Measurements from ENCODE around the gene FRMD5. TPM values are rescaled to one million over a fixed set of nuclear protein-coding genes. Genes with fewer than 3 reads are reported as not detected.

The FRMD5 gene
- total RNA-seq, 2 donors from 2014 or later = not detected

GRCh38 chr15:44194323-44195150, 534 bp downstream of the FRMD5 start:
- Mint-ChIP-seq H3K4me1 (ENCODE audit: low read depth in 2 of 2) (peaks cover 9 to 13% of the 10 kb centered on the region in 2 donors), H3K9me3 (no peaks in the 10 kb centered on the region), H3K27ac (no peak overlapping the region), H3K36me3 (no peaks in the 10 kb centered on the region), H3K4me3 (peak overlapping the region; percentile 90), H3K27me3 (peaks cover 48 to 65% of the 10 kb centered on the region in 2 donors)
- DNase-seq (ENCODE audit: low spot score) (no peak), ATAC-seq (peak; percentile 11 to 49)

GRCh38 chr15:44193651-44194322, 1.3 kb downstream of the FRMD5 start:
- no peak overlapping the region for H3K27ac Mint-ChIP-seq
- peaks cover 9 to 13% of the 10 kb centered on the region in 2 donors for H3K4me1 Mint-ChIP-seq (ENCODE audit: low read depth in 2 of 2)
- DNase-seq (ENCODE audit: low spot score) = no peak
- H3K9me3 Mint-ChIP-seq = no peaks in the 10 kb centered on the region
- H3K36me3 Mint-ChIP-seq = no peaks in the 10 kb centered on the region
- peak overlapping the region; percentile 63 for H3K4me3 Mint-ChIP-seq
- H3K27me3 Mint-ChIP-seq = peaks cover 41 to 60% of the 10 kb centered on the region in 2 donors
- ATAC-seq = no peak

- H3K36me3 Mint-ChIP-seq = no peaks in the 10 kb centered on the region
- ATAC-seq (no peak), DNase-seq (ENCODE audit: low spot score) (no peak)
- no peak overlapping the region for H3K4me3 Mint-ChIP-seq
- peaks cover 32 to 48% of the 10 kb centered on the region in 2 donors for H3K27me3 Mint-ChIP-seq
- H3K27ac Mint-ChIP-seq = no peak overlapping the region
- no peaks in the 10 kb centered on the region for H3K9me3 Mint-ChIP-seq
- no peaks in the 10 kb centered on the region for H3K4me1 Mint-ChIP-seq (ENCODE audit: low read depth in 2 of 2)
Observed at GRCh38 chr15:44188795-44189194, 6.3 kb downstream of the FRMD5 start.

- Mint-ChIP-seq H3K9me3 (no peaks in the 10 kb centered on the region), H3K27me3 (peaks cover 21 to 35% of the 10 kb centered on the region in 2 donors), H3K4me3 (no peak overlapping the region), H3K36me3 (no peaks in the 10 kb centered on the region), H3K27ac (no peak overlapping the region), H3K4me1 (ENCODE audit: low read depth in 2 of 2) (no peaks in the 10 kb centered on the region)
- ATAC-seq (no peak), DNase-seq (ENCODE audit: low spot score) (no peak)
Observed at GRCh38 chr15:44186705-44187104, 8.4 kb downstream of the FRMD5 start.

- no peak overlapping the region for H3K27ac Mint-ChIP-seq
- no peaks in the 10 kb centered on the region for H3K9me3 Mint-ChIP-seq
- H3K4me3 Mint-ChIP-seq = no peak overlapping the region
- no peaks in the 10 kb centered on the region for H3K4me1 Mint-ChIP-seq (ENCODE audit: low read depth in 2 of 2)
- H3K36me3 Mint-ChIP-seq = no peaks in the 10 kb centered on the region
- DNase-seq (ENCODE audit: low spot score) = no peak
- H3K27me3 Mint-ChIP-seq = peaks cover 10 to 23% of the 10 kb centered on the region in 2 donors
- no peak for ATAC-seq
Observed at GRCh38 chr15:44183363-44183762, 11.7 kb downstream of the FRMD5 start.

- ATAC-seq = no peak
- no peak overlapping the region for H3K4me3 Mint-ChIP-seq
- no peak for DNase-seq (ENCODE audit: low spot score)
- no peaks in the 10 kb centered on the region for H3K9me3 Mint-ChIP-seq
- H3K27ac Mint-ChIP-seq = no peak overlapping the region
- no peaks in the 10 kb centered on the region for H3K4me1 Mint-ChIP-seq (ENCODE audit: low read depth in 2 of 2)
- H3K36me3 Mint-ChIP-seq = no peaks in the 10 kb centered on the region
- peaks cover 8 to 29% of the 10 kb centered on the region in 2 donors for H3K27me3 Mint-ChIP-seq
Observed at GRCh38 chr15:44181410-44181809, 13.7 kb downstream of the FRMD5 start.

GRCh38 chr15:44177139-44177538, 17.9 kb downstream of the FRMD5 start:
- no peak overlapping the region for H3K27ac Mint-ChIP-seq
- H3K4me1 Mint-ChIP-seq (ENCODE audit: low read depth in 2 of 2) = no peaks in the 10 kb centered on the region
- ATAC-seq = no peak

GRCh38 chr15:44173813-44174212, 21.3 kb downstream of the FRMD5 start:
- DNase-seq (ENCODE audit: low spot score) (no peak), ATAC-seq (no peak)
- no peaks in the 10 kb centered on the region for H3K9me3 Mint-ChIP-seq
- H3K27me3 Mint-ChIP-seq = peaks cover 11 to 35% of the 10 kb centered on the region in 2 donors
- no peak overlapping the region for H3K27ac Mint-ChIP-seq
- no peaks in the 10 kb centered on the region for H3K36me3 Mint-ChIP-seq
- no peaks in the 10 kb centered on the region for H3K4me1 Mint-ChIP-seq (ENCODE audit: low read depth in 2 of 2)
- H3K4me3 Mint-ChIP-seq = no peak overlapping the region

More at GRCh38 chr15:44177139-44177538, 17.9 kb downstream of the FRMD5 start:
- no peaks in the 10 kb centered on the region for H3K9me3 Mint-ChIP-seq
- H3K4me3 Mint-ChIP-seq = no peak overlapping the region
- no peak for DNase-seq (ENCODE audit: low spot score)
- peaks cover 8 to 36% of the 10 kb centered on the region in 2 donors for H3K27me3 Mint-ChIP-seq
- H3K36me3 Mint-ChIP-seq = no peaks in the 10 kb centered on the region

GRCh38 chr15:44163370-44163769, 31.7 kb downstream of the FRMD5 start:
- no peak overlapping the region for H3K27ac Mint-ChIP-seq
- no peak for ATAC-seq
- no peak for DNase-seq (ENCODE audit: low spot score)
- peaks cover 22 to 40% of the 10 kb centered on the region in 2 donors for H3K27me3 Mint-ChIP-seq
- no peaks in the 10 kb centered on the region for H3K36me3 Mint-ChIP-seq
- no peaks in the 10 kb centered on the region for H3K4me1 Mint-ChIP-seq (ENCODE audit: low read depth in 2 of 2)
- no peak overlapping the region for H3K4me3 Mint-ChIP-seq
- H3K9me3 Mint-ChIP-seq = no peaks in the 10 kb centered on the region

- H3K36me3 Mint-ChIP-seq = no peaks in the 10 kb centered on the region
- ATAC-seq = no peak
Observed at GRCh38 chr15:44160796-44161195, 34.3 kb downstream of the FRMD5 start.

GRCh38 chr15:44159492-44159891, 35.6 kb downstream of the FRMD5 start:
- no peak overlapping the region for H3K4me3 Mint-ChIP-seq
- no peaks in the 10 kb centered on the region for H3K4me1 Mint-ChIP-seq (ENCODE audit: low read depth in 2 of 2)
- no peak overlapping the region for H3K27ac Mint-ChIP-seq
- no peak for ATAC-seq
- H3K27me3 Mint-ChIP-seq = peaks cover 22 to 44% of the 10 kb centered on the region in 2 donors
- H3K36me3 Mint-ChIP-seq = no peaks in the 10 kb centered on the region
- no peaks in the 10 kb centered on the region for H3K9me3 Mint-ChIP-seq
- DNase-seq (ENCODE audit: low spot score) = no peak

More at GRCh38 chr15:44160796-44161195, 34.3 kb downstream of the FRMD5 start:
- DNase-seq (ENCODE audit: low spot score) = no peak
- H3K4me3 Mint-ChIP-seq = no peak overlapping the region
- H3K27me3 Mint-ChIP-seq = peaks cover 22 to 44% of the 10 kb centered on the region in 2 donors
- no peak overlapping the region for H3K27ac Mint-ChIP-seq
- no peaks in the 10 kb centered on the region for H3K4me1 Mint-ChIP-seq (ENCODE audit: low read depth in 2 of 2)
- H3K9me3 Mint-ChIP-seq = no peaks in the 10 kb centered on the region

GRCh38 chr15:44158111-44158510, 37.0 kb downstream of the FRMD5 start:
- DNase-seq (ENCODE audit: low spot score) (no peak), ATAC-seq (no peak)
- Mint-ChIP-seq H3K27me3 (peaks cover 24 to 37% of the 10 kb centered on the region in 2 donors), H3K27ac (no peak overlapping the region), H3K36me3 (no peaks in the 10 kb centered on the region), H3K9me3 (no peaks in the 10 kb centered on the region), H3K4me1 (ENCODE audit: low read depth in 2 of 2) (no peaks in the 10 kb centered on the region), H3K4me3 (no peak overlapping the region)

GRCh38 chr15:44157679-44158078, 37.4 kb downstream of the FRMD5 start:
- Mint-ChIP-seq H3K4me1 (ENCODE audit: low read depth in 2 of 2) (no peaks in the 10 kb centered on the region), H3K36me3 (no peaks in the 10 kb centered on the region), H3K9me3 (no peaks in the 10 kb centered on the region), H3K4me3 (no peak overlapping the region), H3K27ac (no peak overlapping the region), H3K27me3 (peaks cover 23 to 38% of the 10 kb centered on the region in 2 donors)
- DNase-seq (ENCODE audit: low spot score) (no peak), ATAC-seq (no peak)

GRCh38 chr15:44153352-44153751, 41.7 kb downstream of the FRMD5 start:
- Mint-ChIP-seq H3K36me3 (no peaks in the 10 kb centered on the region), H3K27me3 (peaks cover 18 to 37% of the 10 kb centered on the region in 2 donors), H3K9me3 (no peaks in the 10 kb centered on the region), H3K27ac (no peak overlapping the region), H3K4me3 (no peak overlapping the region), H3K4me1 (ENCODE audit: low read depth in 2 of 2) (no peaks in the 10 kb centered on the region)
- ATAC-seq (no peak), DNase-seq (ENCODE audit: low spot score) (no peak)

Measured in natural killer cell treated with Interleukin-12 subunit alpha and Interleukin-12 subunit beta and Interleukin-15 and Interleukin-18, amount 100 ng/mL, for 72 hours (primary cell).